Keratinocyte (primary cell): ENCODE data around the gene RFX3.

Source experiments
- EZH2 ChIP-seq: IDR thresholded peaks from one replicate; pipeline ENCODE4 v1.6.1; 2012; ENCODE audit warnings: inconsistent platforms, mild to moderate bottlenecking, low read length, moderate library complexity
- TF ChIP-seq, protein P1 (sequence below), 3 experiments: IDR thresholded peaks in 1 of 3; conservative IDR thresholded peaks in 1 of 3; optimal IDR thresholded peaks in 1 of 3; 2 replicates in 2 of 3; 3 replicates in 1 of 3; pipeline versions ENCODE3 to v1.5.1; 2011; ENCODE audit warnings: low read length in 3 of 3, mild to moderate bottlenecking in 3 of 3, moderate library complexity in 2 of 3, control low read depth in 1 of 3, inconsistent platforms in 1 of 3; ENCODE audit not compliant: insufficient read depth in 2 of 3; ENCODE audit errors: extremely low read depth in 1 of 3

GRCh38 chr9:3521966-3522365 lies 3.8 kb downstream of the RFX3 start:
- TF ChIP-seq, protein P1, sequence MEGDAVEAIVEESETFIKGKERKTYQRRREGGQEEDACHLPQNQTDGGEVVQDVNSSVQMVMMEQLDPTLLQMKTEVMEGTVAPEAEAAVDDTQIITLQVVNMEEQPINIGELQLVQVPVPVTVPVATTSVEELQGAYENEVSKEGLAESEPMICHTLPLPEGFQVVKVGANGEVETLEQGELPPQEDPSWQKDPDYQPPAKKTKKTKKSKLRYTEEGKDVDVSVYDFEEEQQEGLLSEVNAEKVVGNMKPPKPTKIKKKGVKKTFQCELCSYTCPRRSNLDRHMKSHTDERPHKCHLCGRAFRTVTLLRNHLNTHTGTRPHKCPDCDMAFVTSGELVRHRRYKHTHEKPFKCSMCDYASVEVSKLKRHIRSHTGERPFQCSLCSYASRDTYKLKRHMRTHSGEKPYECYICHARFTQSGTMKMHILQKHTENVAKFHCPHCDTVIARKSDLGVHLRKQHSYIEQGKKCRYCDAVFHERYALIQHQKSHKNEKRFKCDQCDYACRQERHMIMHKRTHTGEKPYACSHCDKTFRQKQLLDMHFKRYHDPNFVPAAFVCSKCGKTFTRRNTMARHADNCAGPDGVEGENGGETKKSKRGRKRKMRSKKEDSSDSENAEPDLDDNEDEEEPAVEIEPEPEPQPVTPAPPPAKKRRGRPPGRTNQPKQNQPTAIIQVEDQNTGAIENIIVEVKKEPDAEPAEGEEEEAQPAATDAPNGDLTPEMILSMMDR (optimal IDR thresholded peaks at IDR 0.05 in 1 of 3, IDR thresholded peaks at IDR 0.05 in 1 of 3, conservative IDR thresholded peaks at IDR 0.05 in 1 of 3; ENCODE audit: extremely low read depth in 1 of 3, insufficient read depth in 2 of 3, low read length in 3 of 3): no peak
- TF ChIP-seq EZH2: no peak
